Measurements from ENCODE around the gene ATP13A4. TPM values are rescaled to one million over a fixed set of nuclear protein-coding genes. Genes with fewer than 3 reads are reported as not detected.

ATP13A4 gene
- total RNA-seq, 4 donors from 2014 or later, result under 0.01 to 0.63 (median 0.28) TPM

DNA sequence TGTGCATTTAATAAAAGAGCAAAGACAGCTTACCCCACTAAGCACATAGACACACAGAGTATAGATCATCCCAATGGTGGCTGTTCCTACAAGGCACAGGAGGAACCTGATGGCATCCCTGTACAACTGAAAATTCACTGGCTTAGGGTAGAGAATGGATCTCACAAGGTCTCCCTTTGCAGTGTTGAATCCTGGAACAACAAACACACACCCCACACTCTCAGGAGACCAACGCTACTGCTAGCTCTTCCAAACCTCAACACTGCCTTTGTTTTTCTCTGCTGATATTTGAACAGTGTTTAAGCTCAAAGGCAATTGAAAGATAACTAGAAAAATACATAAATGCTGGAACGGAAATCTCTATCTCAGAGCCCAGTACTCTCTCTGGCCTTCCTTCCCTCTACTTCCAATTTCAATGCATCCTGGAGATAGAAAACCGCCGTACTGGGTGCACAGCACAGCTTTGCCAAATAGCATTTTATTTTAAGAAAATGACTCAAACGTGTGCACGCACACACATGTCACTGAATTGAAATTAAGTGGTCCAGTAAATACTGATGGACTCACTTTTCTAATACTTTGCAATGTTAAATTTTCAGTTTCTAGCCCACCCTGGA, 88.6 kb downstream of the ATP13A4 start:
- DNase-seq (ENCODE audit: extremely low spot score), result no peak
- Histone ChIP-seq H3K27ac (replicated peaks in 1 of 4) (no peak overlapping the region), H3K9me3 (no peaks in the 10 kb centered on the region), H3K27me3 (no peaks in the 10 kb centered on the region), H3K36me3 (no peaks in the 10 kb centered on the region), H3K4me1 (peaks cover 0 to 7% (median 0%) of the 10 kb centered on the region in 4 donors), H3K4me3 (no peak overlapping the region)
- intact Hi-C loops (cut with DNase I), result no loop called here
- WGBS, result 81% methylated on average over 6 of the region's 6 CpGs
- TF ChIP-seq, protein P1, sequence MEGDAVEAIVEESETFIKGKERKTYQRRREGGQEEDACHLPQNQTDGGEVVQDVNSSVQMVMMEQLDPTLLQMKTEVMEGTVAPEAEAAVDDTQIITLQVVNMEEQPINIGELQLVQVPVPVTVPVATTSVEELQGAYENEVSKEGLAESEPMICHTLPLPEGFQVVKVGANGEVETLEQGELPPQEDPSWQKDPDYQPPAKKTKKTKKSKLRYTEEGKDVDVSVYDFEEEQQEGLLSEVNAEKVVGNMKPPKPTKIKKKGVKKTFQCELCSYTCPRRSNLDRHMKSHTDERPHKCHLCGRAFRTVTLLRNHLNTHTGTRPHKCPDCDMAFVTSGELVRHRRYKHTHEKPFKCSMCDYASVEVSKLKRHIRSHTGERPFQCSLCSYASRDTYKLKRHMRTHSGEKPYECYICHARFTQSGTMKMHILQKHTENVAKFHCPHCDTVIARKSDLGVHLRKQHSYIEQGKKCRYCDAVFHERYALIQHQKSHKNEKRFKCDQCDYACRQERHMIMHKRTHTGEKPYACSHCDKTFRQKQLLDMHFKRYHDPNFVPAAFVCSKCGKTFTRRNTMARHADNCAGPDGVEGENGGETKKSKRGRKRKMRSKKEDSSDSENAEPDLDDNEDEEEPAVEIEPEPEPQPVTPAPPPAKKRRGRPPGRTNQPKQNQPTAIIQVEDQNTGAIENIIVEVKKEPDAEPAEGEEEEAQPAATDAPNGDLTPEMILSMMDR (IDR thresholded peaks at IDR 0.05), result no peak
- TF ChIP-seq POLR2A (IDR thresholded peaks at IDR 0.05; ENCODE audit: low read depth) (no peak), POLR2AphosphoS5 (IDR thresholded peaks at IDR 0.05) (no peak), EP300 (IDR thresholded peaks at IDR 0.05) (no peak)

DNA sequence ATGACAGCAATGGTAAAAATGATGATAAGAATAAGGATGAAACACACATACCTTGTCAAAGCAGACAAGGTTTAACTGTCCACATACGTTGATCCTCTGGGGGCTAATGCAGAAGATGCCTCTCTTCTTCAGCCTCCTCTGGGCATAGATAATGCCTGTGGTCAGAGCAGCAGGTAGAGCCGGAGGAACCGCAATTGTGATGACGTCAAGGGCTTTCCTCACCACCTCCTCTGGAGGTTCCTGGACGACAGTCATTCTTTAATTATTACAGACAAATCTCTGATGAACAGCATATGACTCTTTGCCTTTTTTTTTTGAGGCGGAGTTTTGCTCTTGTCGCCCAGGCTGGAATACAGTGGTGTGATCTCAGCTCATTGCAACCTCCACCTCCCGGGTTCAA, 89.8 kb downstream of the ATP13A4 start:
- Histone ChIP-seq H3K4me1 (peaks cover 0 to 7% (median 0%) of the 10 kb centered on the region in 4 donors), H3K36me3 (no peaks in the 10 kb centered on the region), H3K27ac (replicated peaks in 1 of 4) (no peak overlapping the region), H3K27me3 (no peaks in the 10 kb centered on the region), H3K9me3 (no peaks in the 10 kb centered on the region), H3K4me3 (no peak overlapping the region)
- TF ChIP-seq EP300 (IDR thresholded peaks at IDR 0.05), result no peak
- no peak for TF ChIP-seq POLR2AphosphoS5 (IDR thresholded peaks at IDR 0.05)
- no peak for TF ChIP-seq POLR2A (IDR thresholded peaks at IDR 0.05; ENCODE audit: low read depth)
- no peak for DNase-seq (ENCODE audit: extremely low spot score)
- intact Hi-C loops (cut with DNase I), result loop anchor here (5.0 kb wide), 1 partner anchor 107 kb away; no protein-coding TSS in a partner anchor
- WGBS, result 89% methylated on average over 8 of the region's 8 CpGs

DNA sequence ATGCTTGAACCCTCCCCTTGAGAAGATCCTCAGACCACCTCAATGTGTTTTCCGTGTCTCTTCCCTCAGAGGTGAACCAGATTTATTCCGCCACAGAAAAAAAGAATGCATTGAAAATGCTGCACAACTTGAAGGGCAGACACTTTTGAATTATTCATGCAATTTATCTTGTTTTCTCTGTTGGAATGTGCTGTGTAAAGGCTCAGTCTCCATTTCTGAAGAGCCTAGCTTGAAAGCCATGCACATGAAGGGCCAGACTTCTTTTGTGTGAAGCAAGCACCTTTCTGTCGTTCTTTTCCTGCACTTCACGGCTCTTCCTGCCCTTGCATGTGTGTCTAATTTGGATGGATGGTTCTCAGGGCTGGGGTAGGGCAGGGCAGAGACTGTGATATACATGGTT, 97.2 kb downstream of the ATP13A4 start:
- no peak for TF ChIP-seq EP300 (IDR thresholded peaks at IDR 0.05)
- Histone ChIP-seq H3K4me1 (peaks cover 0 to 7% (median 0%) of the 10 kb centered on the region in 4 donors), H3K9me3 (no peaks in the 10 kb centered on the region), H3K36me3 (no peaks in the 10 kb centered on the region), H3K27ac (replicated peaks in 1 of 4) (no peak overlapping the region), H3K27me3 (no peaks in the 10 kb centered on the region), H3K4me3 (no peak overlapping the region)
- DNase-seq (ENCODE audit: extremely low spot score), result no peak
- intact Hi-C loops (cut with DNase I), result no loop called here
- 83% methylated on average over 4 of the region's 4 CpGs for WGBS

- Histone ChIP-seq H3K36me3 (no peaks in the 10 kb centered on the region), H3K9me3 (no peaks in the 10 kb centered on the region), H3K4me3 (no peak overlapping the region), H3K4me1 (no peaks in the 10 kb centered on the region), H3K27ac (replicated peaks in 1 of 4) (no peak overlapping the region), H3K27me3 (no peaks in the 10 kb centered on the region)
- intact Hi-C loops (cut with DNase I), result no loop called here
- DNase-seq (ENCODE audit: extremely low spot score), result no peak
- TF ChIP-seq, protein P1 (IDR thresholded peaks at IDR 0.05), result no peak
- TF ChIP-seq POLR2A (IDR thresholded peaks at IDR 0.05; ENCODE audit: low read depth) (no peak), EP300 (IDR thresholded peaks at IDR 0.05) (no peak), POLR2AphosphoS5 (IDR thresholded peaks at IDR 0.05) (no peak)
Observed at GRCh38 chr3:193452338-193452737, 102.4 kb downstream of the ATP13A4 start.

GRCh38 chr3:193451902-193452301, 102.8 kb downstream of the ATP13A4 start:
- no peak for TF ChIP-seq POLR2A (IDR thresholded peaks at IDR 0.05; ENCODE audit: low read depth)
- TF ChIP-seq, protein P1 (IDR thresholded peaks at IDR 0.05), result no peak
- TF ChIP-seq POLR2AphosphoS5 (IDR thresholded peaks at IDR 0.05), result no peak
- TF ChIP-seq EP300 (IDR thresholded peaks at IDR 0.05), result no peak
- no peak overlapping the region for H3K4me3 ChIP-seq
- WGBS, result 91% methylated on average over 4 of the region's 4 CpGs
- H3K27me3 ChIP-seq, result no peaks in the 10 kb centered on the region
- no peak for DNase-seq (ENCODE audit: extremely low spot score)
- H3K9me3 ChIP-seq, result no peaks in the 10 kb centered on the region
- no peaks in the 10 kb centered on the region for H3K4me1 ChIP-seq
- H3K36me3 ChIP-seq, result no peaks in the 10 kb centered on the region
- intact Hi-C loops (cut with DNase I), result no loop called here
- H3K27ac ChIP-seq (replicated peaks in 1 of 4), result no peak overlapping the region
